HEK293 (cell line): Measurements from ENCODE around the gene CENPS.

ENCODE experiments used
- ATF2 ChIP-seq: fragments of 450-650 bp; formaldehyde crosslinking; IDR thresholded peaks from 2 replicates; pipeline ENCODE4 v1.5.1; 2016; ENCODE audit warnings: missing biosample characterization, missing genetic modification characterization, low read depth
- FEZF1 ChIP-seq: fragments of 450-650 bp; formaldehyde crosslinking; IDR thresholded peaks from 2 replicates; pipeline ENCODE4 v1.5.1; 2016; ENCODE audit warnings: missing biosample characterization, missing genetic modification characterization
- KLF8 ChIP-seq: fragments of 450-650 bp; formaldehyde crosslinking; IDR thresholded peaks from 2 replicates; pipeline ENCODE4 v1.5.1; 2016; ENCODE audit warnings: missing biosample characterization, missing genetic modification characterization
- OVOL3 ChIP-seq: fragments of 450-650 bp; formaldehyde crosslinking; IDR thresholded peaks from 2 replicates; pipeline ENCODE4 v1.5.1; 2016; ENCODE audit warnings: missing biosample characterization, missing genetic modification characterization
- REPIN1 ChIP-seq: fragments of 450-650 bp; formaldehyde crosslinking; IDR thresholded peaks from 2 replicates; pipeline ENCODE4 v1.5.1; 2017; ENCODE audit warnings: missing biosample characterization, missing genetic modification characterization, low read depth
- ZBTB1 ChIP-seq: fragments of 450-650 bp; formaldehyde crosslinking; IDR thresholded peaks from 2 replicates; pipeline ENCODE4 v1.5.1; 2016; ENCODE audit warnings: missing biosample characterization, missing genetic modification characterization
- ZBTB44 ChIP-seq: fragments of 450-650 bp; IDR thresholded peaks from 2 replicates; pipeline ENCODE4 v1.5.1; 2018; ENCODE audit warnings: missing biosample characterization, mild to moderate bottlenecking, missing genetic modification characterization
- ZNF138 ChIP-seq: fragments of 450-650 bp; formaldehyde crosslinking; IDR thresholded peaks from 2 replicates; pipeline ENCODE4 v1.5.1; 2016; ENCODE audit warnings: missing biosample characterization, missing genetic modification characterization, borderline replicate concordance
- ZNF146 ChIP-seq: fragments of 450-650 bp; formaldehyde crosslinking; IDR thresholded peaks from 2 replicates; pipeline ENCODE4 v1.5.1; 2016; ENCODE audit warnings: missing biosample characterization, missing genetic modification characterization
- ZNF324 ChIP-seq: fragments of 450-650 bp; formaldehyde crosslinking; IDR thresholded peaks from 2 replicates; pipeline ENCODE4 v1.5.1; 2016; ENCODE audit warnings: missing biosample characterization, missing genetic modification characterization
- ZNF391 ChIP-seq: fragments of 450-650 bp; formaldehyde crosslinking; IDR thresholded peaks from 2 replicates; pipeline ENCODE4 v1.5.1; 2016; ENCODE audit warnings: low read depth, missing biosample characterization, missing genetic modification characterization, borderline replicate concordance
- ZNF433 ChIP-seq: fragments of 450-650 bp; formaldehyde crosslinking; IDR thresholded peaks from 2 replicates; pipeline ENCODE4 v1.5.1; 2016; ENCODE audit warnings: missing biosample characterization, missing genetic modification characterization, low read depth
- ZNF510 ChIP-seq: fragments of 450-650 bp; formaldehyde crosslinking; IDR thresholded peaks from 2 replicates; pipeline ENCODE4 v1.5.1; 2018; ENCODE audit warnings: mild to moderate bottlenecking, missing genetic modification characterization, missing biosample characterization; ENCODE audit not compliant: insufficient replicate concordance
- ZNF639 ChIP-seq: fragments of 450-650 bp; formaldehyde crosslinking; IDR thresholded peaks from 2 replicates; pipeline ENCODE4 v1.5.1; 2016; ENCODE audit warnings: missing biosample characterization, missing genetic modification characterization
- ZNF654 ChIP-seq: fragments of 450-650 bp; formaldehyde crosslinking; IDR thresholded peaks from 2 replicates; pipeline ENCODE4 v1.5.1; 2016; ENCODE audit warnings: low read depth, missing biosample characterization, missing genetic modification characterization
- ZNF658 ChIP-seq: fragments of 450-650 bp; formaldehyde crosslinking; IDR thresholded peaks from 2 replicates; pipeline ENCODE4; 2016; ENCODE audit warnings: missing biosample characterization, missing genetic modification characterization
- ZNF785 ChIP-seq: fragments of 450-650 bp; formaldehyde crosslinking; IDR thresholded peaks from 2 replicates; pipeline ENCODE4 v1.5.1; 2016; ENCODE audit warnings: missing biosample characterization, missing genetic modification characterization
- ZNF843 ChIP-seq: fragments of 450-650 bp; formaldehyde crosslinking; IDR thresholded peaks from 2 replicates; pipeline ENCODE4 v1.5.1; 2016; ENCODE audit warnings: missing biosample characterization, missing genetic modification characterization
- ZSCAN4 ChIP-seq: fragments of 450-650 bp; formaldehyde crosslinking; IDR thresholded peaks from 2 replicates; pipeline ENCODE4 v1.5.1; 2017; ENCODE audit warnings: missing biosample characterization, missing genetic modification characterization
- TF ChIP-seq, protein P1 (sequence below): fragments of 450-650 bp; formaldehyde crosslinking; IDR thresholded peaks from 2 replicates; pipeline ENCODE4 v1.5.0; 2017; ENCODE audit warnings: missing biosample characterization, missing genetic modification characterization, borderline replicate concordance
- TF ChIP-seq, protein P2 (sequence below): fragments of 450-650 bp; formaldehyde crosslinking; IDR thresholded peaks from 2 replicates; pipeline ENCODE4 v1.5.1; 2016; ENCODE audit warnings: missing biosample characterization, missing genetic modification characterization
- TF ChIP-seq, protein P3 (sequence below): fragments of 450-650 bp; formaldehyde crosslinking; optimal IDR thresholded peaks from 2 replicates; pipeline ENCODE3; 2016; ENCODE audit warnings: missing biosample characterization, mild to moderate bottlenecking, missing genetic modification characterization
- TF ChIP-seq, protein P4 (sequence below): fragments of 450-650 bp; formaldehyde crosslinking; IDR thresholded peaks from 2 replicates; pipeline ENCODE4 v1.5.1; 2016; ENCODE audit warnings: missing biosample characterization, missing genetic modification characterization

Gene CENPS

DNA sequence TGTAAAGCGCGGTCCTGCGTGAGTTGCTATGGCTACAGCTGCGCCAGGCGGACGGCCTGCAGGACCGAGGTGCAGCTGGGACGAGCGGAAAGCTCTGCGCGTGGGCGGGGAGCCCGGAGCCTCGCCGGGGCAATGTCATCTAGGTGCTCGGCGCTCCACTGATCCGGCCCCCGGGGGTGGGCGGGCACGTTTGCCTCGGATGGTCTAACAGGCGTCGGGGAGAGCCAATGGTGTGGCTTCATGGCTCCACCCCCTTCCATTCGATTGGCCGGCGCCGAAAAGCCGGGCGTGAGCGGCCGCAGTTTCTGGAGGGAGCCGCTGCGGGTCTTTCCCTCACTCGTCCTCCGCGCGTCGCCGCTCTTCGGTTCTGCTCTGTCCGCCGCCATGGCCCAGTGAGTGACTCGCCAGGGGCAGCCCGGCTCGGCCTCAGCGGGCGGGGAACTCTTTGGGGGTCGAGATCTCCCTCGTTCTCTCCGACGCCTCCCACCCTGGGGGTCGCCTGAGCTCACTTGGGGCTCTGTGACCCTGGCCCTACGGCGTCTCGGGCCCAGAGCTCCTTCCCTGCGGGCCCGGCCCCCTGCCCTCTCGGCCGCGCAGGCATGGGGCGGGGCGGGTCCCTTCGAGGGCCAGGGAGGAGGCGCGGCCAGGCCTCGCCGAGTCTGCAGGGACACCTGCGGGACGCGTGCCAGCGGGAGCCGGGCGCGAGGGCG is 31.3 kb upstream of the CENPS start, which contains the start of gene PGD (continued):
- TF ChIP-seq OVOL3 (tag by site-specific recombination), result peak; percentile 19; the same call in 1 of the 2 replicates
- TF ChIP-seq ZBTB44, result peak; percentile 83
- TF ChIP-seq ZNF146, result peak; percentile 24; the same call in 1 of the 2 replicates
- TF ChIP-seq ZNF138 (tag by site-specific recombination), result no peak
- TF ChIP-seq ZNF324 (tag by site-specific recombination), result 0 out of 2 replicates have a peak, but pooled peaks have one; percentile 65
- TF ChIP-seq ZNF654 (tag by site-specific recombination), result no peak
- TF ChIP-seq ZNF510 (tag by site-specific recombination), result no peak
- TF ChIP-seq, protein P1, sequence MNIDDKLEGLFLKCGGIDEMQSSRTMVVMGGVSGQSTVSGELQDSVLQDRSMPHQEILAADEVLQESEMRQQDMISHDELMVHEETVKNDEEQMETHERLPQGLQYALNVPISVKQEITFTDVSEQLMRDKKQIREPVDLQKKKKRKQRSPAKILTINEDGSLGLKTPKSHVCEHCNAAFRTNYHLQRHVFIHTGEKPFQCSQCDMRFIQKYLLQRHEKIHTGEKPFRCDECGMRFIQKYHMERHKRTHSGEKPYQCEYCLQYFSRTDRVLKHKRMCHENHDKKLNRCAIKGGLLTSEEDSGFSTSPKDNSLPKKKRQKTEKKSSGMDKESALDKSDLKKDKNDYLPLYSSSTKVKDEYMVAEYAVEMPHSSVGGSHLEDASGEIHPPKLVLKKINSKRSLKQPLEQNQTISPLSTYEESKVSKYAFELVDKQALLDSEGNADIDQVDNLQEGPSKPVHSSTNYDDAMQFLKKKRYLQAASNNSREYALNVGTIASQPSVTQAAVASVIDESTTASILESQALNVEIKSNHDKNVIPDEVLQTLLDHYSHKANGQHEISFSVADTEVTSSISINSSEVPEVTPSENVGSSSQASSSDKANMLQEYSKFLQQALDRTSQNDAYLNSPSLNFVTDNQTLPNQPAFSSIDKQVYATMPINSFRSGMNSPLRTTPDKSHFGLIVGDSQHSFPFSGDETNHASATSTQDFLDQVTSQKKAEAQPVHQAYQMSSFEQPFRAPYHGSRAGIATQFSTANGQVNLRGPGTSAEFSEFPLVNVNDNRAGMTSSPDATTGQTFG (tag by site-specific recombination), result no peak
- TF ChIP-seq, protein P2, sequence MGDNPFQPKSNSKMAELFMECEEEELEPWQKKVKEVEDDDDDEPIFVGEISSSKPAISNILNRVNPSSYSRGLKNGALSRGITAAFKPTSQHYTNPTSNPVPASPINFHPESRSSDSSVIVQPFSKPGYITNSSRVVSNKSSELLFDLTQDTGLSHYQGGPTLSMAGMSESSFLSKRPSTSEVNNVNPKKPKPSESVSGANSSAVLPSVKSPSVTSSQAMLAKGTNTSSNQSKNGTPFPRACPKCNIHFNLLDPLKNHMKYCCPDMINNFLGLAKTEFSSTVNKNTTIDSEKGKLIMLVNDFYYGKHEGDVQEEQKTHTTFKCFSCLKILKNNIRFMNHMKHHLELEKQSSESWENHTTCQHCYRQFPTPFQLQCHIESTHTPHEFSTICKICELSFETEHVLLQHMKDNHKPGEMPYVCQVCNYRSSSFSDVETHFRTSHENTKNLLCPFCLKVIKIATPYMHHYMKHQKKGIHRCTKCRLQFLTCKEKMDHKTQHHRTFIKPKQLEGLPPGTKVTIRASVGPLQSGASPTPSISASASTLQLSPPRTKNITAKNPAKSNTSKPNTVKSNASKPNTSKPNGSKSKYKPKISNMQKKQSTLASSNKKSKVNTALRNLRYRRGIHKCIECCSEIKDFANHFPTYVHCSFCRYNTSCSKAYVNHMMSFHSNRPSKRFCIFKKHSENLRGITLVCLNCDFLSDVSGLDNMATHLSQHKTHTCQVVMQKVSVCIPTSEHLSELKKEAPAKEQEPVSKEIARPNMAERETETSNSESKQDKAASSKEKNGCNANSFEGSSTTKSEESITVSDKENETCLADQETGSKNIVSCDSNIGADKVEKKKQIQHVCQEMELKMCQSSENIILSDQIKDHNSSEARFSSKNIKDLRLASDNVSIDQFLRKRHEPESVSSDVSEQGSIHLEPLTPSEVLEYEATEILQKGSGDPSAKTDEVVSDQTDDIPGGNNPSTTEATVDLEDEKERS (tag by site-specific recombination), result no peak
- no peak for TF ChIP-seq REPIN1 (tag by site-specific recombination)
- TF ChIP-seq, protein P3, sequence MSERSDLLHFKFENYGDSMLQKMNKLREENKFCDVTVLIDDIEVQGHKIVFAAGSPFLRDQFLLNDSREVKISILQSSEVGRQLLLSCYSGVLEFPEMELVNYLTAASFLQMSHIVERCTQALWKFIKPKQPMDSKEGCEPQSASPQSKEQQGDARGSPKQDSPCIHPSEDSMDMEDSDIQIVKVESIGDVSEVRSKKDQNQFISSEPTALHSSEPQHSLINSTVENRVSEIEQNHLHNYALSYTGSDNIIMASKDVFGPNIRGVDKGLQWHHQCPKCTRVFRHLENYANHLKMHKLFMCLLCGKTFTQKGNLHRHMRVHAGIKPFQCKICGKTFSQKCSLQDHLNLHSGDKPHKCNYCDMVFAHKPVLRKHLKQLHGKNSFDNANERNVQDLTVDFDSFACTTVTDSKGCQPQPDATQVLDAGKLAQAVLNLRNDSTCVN (tag by site-specific recombination), result peak; percentile 99
- TF ChIP-seq ZNF433, result no peak
- no peak for TF ChIP-seq ZNF658 (tag by site-specific recombination)
- TF ChIP-seq KLF8 (tag by site-specific recombination), result peak; percentile 88; the same call in 1 of the 2 replicates
- TF ChIP-seq FEZF1 (tag by site-specific recombination), result no peak
- TF ChIP-seq ZSCAN4, result 0 out of 2 replicates have a peak, but pooled peaks have one; percentile 31
- TF ChIP-seq ZNF785 (tag by site-specific recombination), result no peak
- 0 out of 2 replicates have a peak, but pooled peaks have one; percentile 4 for TF ChIP-seq ATF2
- TF ChIP-seq, protein P4, sequence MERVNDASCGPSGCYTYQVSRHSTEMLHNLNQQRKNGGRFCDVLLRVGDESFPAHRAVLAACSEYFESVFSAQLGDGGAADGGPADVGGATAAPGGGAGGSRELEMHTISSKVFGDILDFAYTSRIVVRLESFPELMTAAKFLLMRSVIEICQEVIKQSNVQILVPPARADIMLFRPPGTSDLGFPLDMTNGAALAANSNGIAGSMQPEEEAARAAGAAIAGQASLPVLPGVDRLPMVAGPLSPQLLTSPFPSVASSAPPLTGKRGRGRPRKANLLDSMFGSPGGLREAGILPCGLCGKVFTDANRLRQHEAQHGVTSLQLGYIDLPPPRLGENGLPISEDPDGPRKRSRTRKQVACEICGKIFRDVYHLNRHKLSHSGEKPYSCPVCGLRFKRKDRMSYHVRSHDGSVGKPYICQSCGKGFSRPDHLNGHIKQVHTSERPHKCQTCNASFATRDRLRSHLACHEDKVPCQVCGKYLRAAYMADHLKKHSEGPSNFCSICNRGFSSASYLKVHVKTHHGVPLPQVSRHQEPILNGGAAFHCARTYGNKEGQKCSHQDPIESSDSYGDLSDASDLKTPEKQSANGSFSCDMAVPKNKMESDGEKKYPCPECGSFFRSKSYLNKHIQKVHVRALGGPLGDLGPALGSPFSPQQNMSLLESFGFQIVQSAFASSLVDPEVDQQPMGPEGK, result peak; percentile 98
- TF ChIP-seq ZNF639 (tag by site-specific recombination), result 0 out of 2 replicates have a peak, but pooled peaks have one; percentile 28
- TF ChIP-seq ZNF843 (tag by site-specific recombination), result no peak; the same call in none of the 2 replicates
- TF ChIP-seq ZBTB1 (tag by site-specific recombination), result peak; percentile 79; the same call in 1 of the 2 replicates
- peak; percentile 70; the same call in 1 of the 2 replicates for TF ChIP-seq ZNF391 (tag by site-specific recombination)
